ENCODE measurements around the gene STK32B.
"Not testable (repeated sequence)": the region's sequence is repeated elsewhere in the genome, so short reads cannot be mapped to it uniquely, and the experiment has no call there.

Gene STK32B

GRCh38 chr4:5209862-5210261 lies 158.6 kb downstream of the STK32B start:
- no peak for DNase-seq (ENCODE audit: low read depth)

- no peak for DNase-seq (ENCODE audit: low read depth)
Measured at GRCh38 chr4:5211282-5211839, 160.1 kb downstream of the STK32B start.

- DNase-seq (ENCODE audit: low read depth): no peak
Measured at GRCh38 chr4:5212255-5213013, 161.2 kb downstream of the STK32B start.

- no peak for DNase-seq (ENCODE audit: low read depth)
Measured at GRCh38 chr4:5213087-5213595, 161.9 kb downstream of the STK32B start.

GRCh38 chr4:5215321-5215720 lies 164.0 kb downstream of the STK32B start:
- no peak for DNase-seq (ENCODE audit: low read depth)

- no peak for DNase-seq (ENCODE audit: low read depth)
Measured at GRCh38 chr4:5217421-5217820, 166.1 kb downstream of the STK32B start.

- no peak for DNase-seq (ENCODE audit: low read depth)
Measured at GRCh38 chr4:5218376-5219069, 167.2 kb downstream of the STK32B start.

- no peak for DNase-seq (ENCODE audit: low read depth)
Measured at GRCh38 chr4:5220028-5220427, 168.7 kb downstream of the STK32B start.

- DNase-seq (ENCODE audit: low read depth): no peak
Measured at GRCh38 chr4:5222047-5222446, 170.8 kb downstream of the STK32B start.

- no peak for DNase-seq (ENCODE audit: low read depth)
Measured at GRCh38 chr4:5222951-5223350, 171.7 kb downstream of the STK32B start.

- DNase-seq (ENCODE audit: low read depth): no peak
Measured at GRCh38 chr4:5224340-5224739, 173.1 kb downstream of the STK32B start.

- no peak for DNase-seq (ENCODE audit: low read depth)
Measured at GRCh38 chr4:5232549-5232948, 181.3 kb downstream of the STK32B start.

GRCh38 chr4:5237086-5237660 lies 185.9 kb downstream of the STK32B start:
- no peak for DNase-seq (ENCODE audit: low read depth)

- DNase-seq (ENCODE audit: low read depth): no peak
Measured at GRCh38 chr4:5238173-5238572, 186.9 kb downstream of the STK32B start.

- not testable (repeated sequence) for DNase-seq (ENCODE audit: low read depth)
Measured at GRCh38 chr4:5247061-5247460, 195.8 kb downstream of the STK32B start.

GRCh38 chr4:5247735-5248134 lies 196.5 kb downstream of the STK32B start:
- no peak for DNase-seq (ENCODE audit: low read depth)

- DNase-seq (ENCODE audit: low read depth): no peak
Measured at GRCh38 chr4:5249727-5250126, 198.4 kb downstream of the STK32B start.

- DNase-seq (ENCODE audit: low read depth): not testable (repeated sequence)
Measured at GRCh38 chr4:5250536-5250935, 199.3 kb downstream of the STK32B start.

GRCh38 chr4:5256421-5256820 lies 205.1 kb downstream of the STK32B start:
- DNase-seq (ENCODE audit: low read depth): no peak

GRCh38 chr4:5257086-5257485 lies 205.8 kb downstream of the STK32B start:
- DNase-seq (ENCODE audit: low read depth): no peak

GRCh38 chr4:5259471-5259870 lies 208.2 kb downstream of the STK32B start:
- DNase-seq (ENCODE audit: low read depth): no peak

GRCh38 chr4:5260121-5260520 lies 208.8 kb downstream of the STK32B start:
- DNase-seq (ENCODE audit: low read depth): no peak

- DNase-seq (ENCODE audit: low read depth): no peak
Measured at GRCh38 chr4:5261866-5262265, 210.6 kb downstream of the STK32B start.
